NOMO-1 treated with DMSO at 0.1 percent for 48 hours (cell line): ENCODE results near the gene GGT1.
"Not testable (repeated sequence)": the region's sequence is repeated elsewhere in the genome, so short reads cannot be mapped to it uniquely, and the experiment has no call there.

Experiments
- DNase-seq: peaks from one replicate; lab custom pipeline; 2025; ENCODE audit not compliant: unreplicated experiment; lab: John Stamatoyannopoulos, UW

Gene GGT1

DNA sequence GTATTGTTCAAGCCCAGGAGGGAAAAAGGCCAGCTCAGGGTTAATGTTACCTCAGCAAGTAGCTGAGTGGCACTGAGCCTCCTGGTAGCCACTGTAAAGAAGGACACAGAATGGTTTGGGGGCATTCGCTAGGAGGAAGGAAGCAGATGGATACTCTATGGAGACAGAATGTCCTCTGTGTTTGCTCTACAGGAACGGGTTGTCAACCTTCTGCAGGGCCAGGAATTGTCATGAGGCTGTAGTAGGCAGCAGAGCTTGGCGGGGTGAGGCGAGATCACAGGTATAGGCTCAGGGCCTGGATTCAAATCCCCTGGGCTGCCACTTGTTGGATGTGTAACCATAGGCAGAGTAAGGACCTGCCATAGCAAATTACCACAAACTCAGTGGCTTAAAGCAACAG, 7.1 kb upstream of the GGT1 start:
- no peak for DNase-seq

- DNase-seq: not testable (repeated sequence)
Measured at GRCh38 chr22:24597076-24597475, 5.9 kb upstream of the GGT1 start.

GRCh38 chr22:24599514-24599913, 3.5 kb upstream of the GGT1 start:
- DNase-seq: no peak

DNA sequence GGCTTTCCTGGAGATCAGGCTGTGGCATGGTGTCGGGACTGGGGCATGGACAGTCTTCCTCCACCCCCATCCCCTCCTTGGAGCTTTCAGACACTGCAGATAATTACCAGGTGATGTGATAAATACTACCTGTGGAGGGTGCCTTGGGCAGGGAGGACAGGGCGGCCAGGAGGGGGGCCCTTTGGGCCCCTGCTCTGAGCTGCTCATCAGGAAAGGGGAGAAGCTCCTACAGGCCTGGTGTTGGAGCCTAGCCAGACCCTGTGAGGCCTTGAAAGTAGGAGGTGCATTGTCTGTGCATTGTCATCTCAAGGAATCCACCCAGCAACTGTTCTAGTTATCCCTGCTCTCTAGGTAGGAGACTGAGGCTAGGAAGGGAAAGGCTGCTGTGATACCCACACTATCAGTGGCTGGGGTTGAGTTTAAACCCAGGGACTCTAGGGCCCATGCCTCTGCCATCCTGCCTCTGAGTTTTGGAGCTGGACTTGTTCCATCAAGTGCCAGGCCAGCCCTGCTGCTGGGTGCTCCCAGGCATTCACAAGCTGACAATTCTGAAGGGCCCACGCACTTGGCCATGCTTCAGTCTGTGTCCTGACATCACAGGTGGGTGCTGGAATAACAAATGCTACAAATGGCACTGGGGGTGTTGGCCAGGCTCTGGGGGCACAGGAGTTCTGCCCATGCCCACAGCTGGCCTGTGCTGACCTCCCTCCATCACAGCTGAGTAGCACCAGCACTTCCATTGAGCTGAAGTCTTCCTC, 2.9 kb upstream of the GGT1 start:
- not testable (repeated sequence) for DNase-seq

DNA sequence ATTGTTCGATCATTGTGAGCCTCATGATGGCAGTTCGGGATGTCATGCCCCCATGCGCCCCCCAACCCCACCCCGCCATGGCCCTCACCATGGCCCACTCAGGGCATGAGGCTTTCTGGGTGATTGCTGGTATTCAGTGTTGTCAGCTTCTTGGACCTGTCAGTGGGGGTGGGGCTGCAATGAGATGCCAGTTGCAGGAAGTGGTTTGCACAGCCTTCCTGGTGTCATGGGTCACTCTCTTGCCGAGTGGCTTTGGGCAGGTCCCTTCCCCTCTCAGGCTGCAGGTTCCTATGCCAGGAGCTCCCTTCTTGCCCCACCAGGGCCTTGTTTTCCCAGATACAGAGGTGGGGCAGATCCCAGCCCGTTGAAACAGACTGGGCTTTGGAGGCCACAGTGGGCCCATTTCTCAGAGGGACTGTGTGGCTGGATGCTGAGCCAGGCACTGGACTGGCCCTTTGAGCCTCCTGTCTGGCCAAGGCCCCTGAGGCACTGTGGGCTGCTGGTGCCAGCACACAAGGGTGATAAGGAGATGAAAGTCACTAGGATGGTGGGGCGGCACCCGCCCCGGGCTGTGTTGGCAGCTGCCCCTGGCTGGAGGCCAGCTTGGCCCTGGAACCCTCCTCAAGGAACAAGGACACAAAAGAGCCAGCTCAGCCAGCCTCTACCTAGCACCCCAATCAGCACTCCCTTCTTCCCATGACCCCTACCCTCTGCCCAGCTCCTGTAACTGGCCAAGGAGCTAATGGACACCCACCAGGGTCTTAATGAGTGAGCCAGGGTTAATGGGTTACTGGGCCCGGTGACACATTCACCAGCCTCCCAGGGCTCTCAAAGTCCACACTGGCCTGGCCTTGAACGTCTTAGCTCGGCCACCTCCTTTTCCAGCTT, 1.5 kb upstream of the GGT1 start:
- peak; percentile 51 for DNase-seq

GRCh38 chr22:24602105-24602749, 766 bp upstream of the GGT1 start:
- DNase-seq: not testable (repeated sequence)

- peak; percentile 37 for DNase-seq
Measured at GRCh38 chr22:24603770-24604629, 1.0 kb downstream of the GGT1 start.

DNA sequence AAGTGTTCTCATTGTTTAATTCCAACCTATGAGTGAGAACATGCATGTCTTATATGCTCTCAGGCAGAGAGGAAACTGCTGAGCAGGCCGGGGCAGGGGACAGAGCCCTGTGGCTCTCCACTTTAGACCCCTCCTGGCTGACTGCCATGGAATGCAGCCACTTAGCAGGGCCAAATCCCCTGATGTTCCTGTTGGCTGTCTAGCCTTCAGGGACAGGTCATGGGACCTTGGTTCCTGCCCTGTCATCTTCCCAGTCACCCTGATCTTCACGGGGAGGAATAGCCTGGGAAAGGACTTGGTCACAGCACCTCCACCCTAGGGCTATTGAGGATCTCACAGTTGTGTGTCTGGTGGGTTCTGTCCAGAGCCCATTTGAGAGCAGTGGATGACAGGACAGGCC, 3.3 kb downstream of the GGT1 start:
- not testable (repeated sequence) for DNase-seq

GRCh38 chr22:24607429-24607983, 4.5 kb downstream of the GGT1 start:
- peak; percentile 56 for DNase-seq

DNA sequence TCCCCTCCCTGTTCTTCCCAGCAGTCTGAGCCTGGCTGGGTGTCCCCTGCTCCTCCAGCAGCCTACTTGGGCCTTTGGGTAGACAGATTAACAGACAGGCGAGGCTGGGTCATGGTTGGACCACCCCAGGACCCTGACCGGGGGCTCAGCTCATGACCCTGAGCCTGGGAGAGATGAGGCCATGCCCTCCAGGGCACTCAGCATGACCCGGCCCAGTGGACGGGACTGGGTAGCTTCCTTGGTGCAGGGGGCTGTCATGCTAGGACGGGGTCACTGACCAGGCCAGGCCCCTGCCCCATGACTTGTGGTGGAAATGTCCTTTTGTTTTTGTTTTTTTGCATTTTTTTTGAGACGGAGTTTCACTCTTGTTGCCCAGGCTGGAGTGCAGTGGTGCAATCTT, 5.3 kb downstream of the GGT1 start:
- not testable (repeated sequence) for DNase-seq

GRCh38 chr22:24609888-24610287, 6.9 kb downstream of the GGT1 start:
- not testable (repeated sequence) for DNase-seq

DNA sequence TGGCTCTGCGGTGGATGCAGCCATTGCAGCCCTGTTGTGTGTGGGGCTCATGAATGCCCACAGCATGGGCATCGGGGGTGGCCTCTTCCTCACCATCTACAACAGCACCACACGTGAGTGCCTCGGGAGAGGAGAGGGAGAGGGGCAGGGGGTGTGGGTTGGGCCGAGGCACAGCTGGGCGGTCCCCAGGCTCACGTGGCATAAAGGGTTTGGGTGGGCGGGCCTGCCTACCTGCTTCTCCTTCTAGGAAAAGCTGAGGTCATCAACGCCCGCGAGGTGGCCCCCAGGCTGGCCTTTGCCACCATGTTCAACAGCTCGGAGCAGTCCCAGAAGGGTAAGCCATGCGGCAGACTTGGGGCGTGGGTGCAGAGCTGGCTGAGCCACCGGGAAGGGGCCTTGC, 11.8 kb downstream of the GGT1 start:
- not testable (repeated sequence) for DNase-seq

DNA sequence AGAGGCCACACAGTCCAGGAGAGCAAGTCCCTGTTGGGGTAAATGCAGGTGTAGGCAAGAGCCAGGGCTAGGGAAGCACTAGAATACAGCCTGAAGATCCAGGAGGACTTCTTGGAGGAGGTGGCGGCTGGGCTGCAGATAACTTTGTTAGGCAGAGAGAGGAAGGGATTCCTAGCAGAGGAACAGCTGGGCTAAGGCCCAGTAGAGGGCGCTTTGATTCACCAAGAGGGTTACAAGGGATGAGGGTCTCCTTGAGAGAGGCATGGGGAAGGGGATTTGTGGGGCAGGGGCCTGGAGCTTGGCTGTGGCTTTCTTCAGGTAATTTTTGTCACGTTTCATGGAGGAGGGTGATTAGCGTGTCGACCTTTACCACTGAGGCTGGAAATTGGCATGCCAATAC, 18.3 kb downstream of the GGT1 start:
- DNase-seq: not testable (repeated sequence)

- not testable (repeated sequence) for DNase-seq
Measured at GRCh38 chr22:24622596-24622995, 19.6 kb downstream of the GGT1 start.

- DNase-seq: not testable (repeated sequence)
Measured at GRCh38 chr22:24627911-24628310, 24.9 kb downstream of the GGT1 start.

DNA sequence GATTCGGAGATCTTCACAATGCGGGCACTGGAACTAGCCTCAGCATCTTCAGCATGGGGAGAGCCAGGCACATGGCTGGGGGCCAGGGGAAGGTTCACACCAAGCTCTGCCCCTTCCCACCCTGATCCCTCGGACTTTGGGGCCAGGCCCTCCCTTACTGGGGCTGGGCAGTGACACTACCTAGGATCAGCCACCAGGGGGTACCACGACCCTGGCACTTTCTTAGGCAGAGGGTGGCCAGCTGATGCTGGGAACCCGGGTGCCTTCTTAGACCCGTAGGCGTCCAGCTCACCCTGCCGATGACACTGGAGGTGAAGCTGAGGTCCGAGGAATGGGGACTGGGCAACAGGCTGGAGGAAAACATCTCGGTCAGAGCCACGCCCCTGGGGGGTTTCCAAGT, 26.1 kb downstream of the GGT1 start:
- DNase-seq: not testable (repeated sequence)

DNA sequence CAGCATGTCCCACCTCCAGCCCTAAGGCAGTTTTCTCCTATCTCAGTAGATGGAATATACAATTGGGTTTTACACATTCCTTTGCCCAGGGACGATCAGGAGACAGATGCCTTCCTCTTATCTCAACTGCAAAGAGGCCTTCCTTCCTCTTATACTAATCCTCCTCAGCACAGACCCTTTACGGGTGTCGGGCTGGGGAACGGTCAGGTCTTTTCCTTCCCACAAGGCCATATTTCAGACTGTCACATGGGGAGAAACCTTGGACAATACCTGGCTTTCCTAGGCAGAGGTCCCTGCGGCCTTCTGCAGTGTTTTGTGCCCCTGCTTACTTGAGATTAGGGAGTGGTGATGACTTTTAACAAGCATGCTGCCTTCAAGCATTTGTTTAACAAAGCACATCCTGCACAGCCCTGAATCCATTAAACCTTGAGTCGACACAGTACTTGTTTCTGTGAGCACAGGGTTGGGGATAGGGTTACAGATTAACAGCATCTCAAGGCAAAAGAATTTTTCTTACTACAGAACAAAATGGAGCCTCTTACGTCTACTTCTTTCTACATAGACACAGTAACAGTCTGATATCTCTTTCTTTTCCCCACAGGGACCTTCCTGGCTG, 27.9 kb downstream of the GGT1 start:
- not testable (repeated sequence) for DNase-seq

GRCh38 chr22:24631430-24632122, 28.6 kb downstream of the GGT1 start:
- DNase-seq: not testable (repeated sequence)

- not testable (repeated sequence) for DNase-seq
Measured at GRCh38 chr22:24632642-24633041, 29.6 kb downstream of the GGT1 start.
